Measurements from ENCODE around the gene CLCN3. TPM values are rescaled to one million over a fixed set of nuclear protein-coding genes. Genes with fewer than 3 reads are reported as not detected.

The CLCN3 gene
- total RNA-seq, 1 experiment from 2014 or later = 29.1 TPM

DNA sequence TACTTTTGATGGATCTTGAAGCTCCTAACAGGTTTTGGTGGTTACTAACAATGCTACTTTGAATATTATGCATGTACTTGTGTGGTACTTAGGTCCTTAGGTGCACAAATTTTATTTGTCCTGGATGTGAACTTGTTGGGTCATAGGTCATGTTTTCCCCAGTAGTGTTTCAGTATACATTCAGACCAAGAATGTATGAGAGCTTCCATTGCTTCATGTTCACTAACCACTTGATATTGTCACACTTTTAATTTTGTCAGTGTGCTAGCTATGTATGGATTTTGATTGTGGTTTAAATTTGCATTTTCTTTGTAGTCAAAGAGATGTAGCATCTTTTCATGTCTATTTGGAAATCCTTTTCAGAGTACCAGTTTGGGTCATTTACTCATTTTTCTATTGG is 32.2 kb downstream of the CLCN3 start:
- H3K4me1 Mint-ChIP-seq = peaks cover 4% of the 10 kb centered on the region
- DNase-seq (ENCODE audit: low spot score) = no peak
- peaks cover 8% of the 10 kb centered on the region; the same call in 1 of the 2 replicates for H3K36me3 Mint-ChIP-seq
- POLR2A ChIA-PET = no interaction called here
- no peak overlapping the region for H3K27ac Mint-ChIP-seq
- TF ChIP-seq, protein P1, sequence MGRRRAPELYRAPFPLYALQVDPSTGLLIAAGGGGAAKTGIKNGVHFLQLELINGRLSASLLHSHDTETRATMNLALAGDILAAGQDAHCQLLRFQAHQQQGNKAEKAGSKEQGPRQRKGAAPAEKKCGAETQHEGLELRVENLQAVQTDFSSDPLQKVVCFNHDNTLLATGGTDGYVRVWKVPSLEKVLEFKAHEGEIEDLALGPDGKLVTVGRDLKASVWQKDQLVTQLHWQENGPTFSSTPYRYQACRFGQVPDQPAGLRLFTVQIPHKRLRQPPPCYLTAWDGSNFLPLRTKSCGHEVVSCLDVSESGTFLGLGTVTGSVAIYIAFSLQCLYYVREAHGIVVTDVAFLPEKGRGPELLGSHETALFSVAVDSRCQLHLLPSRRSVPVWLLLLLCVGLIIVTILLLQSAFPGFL (CRISPR knock-in tag; IDR thresholded peaks at IDR 0.05; ENCODE audit: borderline replicate concordance) = no peak
- TF ChIP-seq SMAD3 (CRISPR knock-in tag; IDR thresholded peaks at IDR 0.05; ENCODE audit: borderline replicate concordance) = no peak
- no peak for TF ChIP-seq IRF2 (CRISPR knock-in tag; IDR thresholded peaks at IDR 0.05; ENCODE audit: borderline replicate concordance, low read depth)
- TF ChIP-seq FOXJ3 (CRISPR knock-in tag; IDR thresholded peaks at IDR 0.05; ENCODE audit: borderline replicate concordance) = no peak
- TF ChIP-seq, protein P2, sequence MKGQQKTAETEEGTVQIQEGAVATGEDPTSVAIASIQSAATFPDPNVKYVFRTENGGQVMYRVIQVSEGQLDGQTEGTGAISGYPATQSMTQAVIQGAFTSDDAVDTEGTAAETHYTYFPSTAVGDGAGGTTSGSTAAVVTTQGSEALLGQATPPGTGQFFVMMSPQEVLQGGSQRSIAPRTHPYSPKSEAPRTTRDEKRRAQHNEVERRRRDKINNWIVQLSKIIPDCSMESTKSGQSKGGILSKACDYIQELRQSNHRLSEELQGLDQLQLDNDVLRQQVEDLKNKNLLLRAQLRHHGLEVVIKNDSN (CRISPR knock-in tag; IDR thresholded peaks at IDR 0.05) = no peak
- no peak for TF ChIP-seq EMX1 (CRISPR knock-in tag; IDR thresholded peaks at IDR 0.05)
- TF ChIP-seq, protein P3, sequence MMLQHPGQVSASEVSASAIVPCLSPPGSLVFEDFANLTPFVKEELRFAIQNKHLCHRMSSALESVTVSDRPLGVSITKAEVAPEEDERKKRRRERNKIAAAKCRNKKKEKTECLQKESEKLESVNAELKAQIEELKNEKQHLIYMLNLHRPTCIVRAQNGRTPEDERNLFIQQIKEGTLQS (CRISPR knock-in tag; conservative IDR thresholded peaks at IDR 0.05) = no peak
- no peak for TF ChIP-seq ZNF416 (CRISPR knock-in tag; IDR thresholded peaks at IDR 0.05)
- no peak for TF ChIP-seq ZNF219 (CRISPR knock-in tag; IDR thresholded peaks at IDR 0.05; ENCODE audit: borderline replicate concordance)
- TF ChIP-seq, protein P4, sequence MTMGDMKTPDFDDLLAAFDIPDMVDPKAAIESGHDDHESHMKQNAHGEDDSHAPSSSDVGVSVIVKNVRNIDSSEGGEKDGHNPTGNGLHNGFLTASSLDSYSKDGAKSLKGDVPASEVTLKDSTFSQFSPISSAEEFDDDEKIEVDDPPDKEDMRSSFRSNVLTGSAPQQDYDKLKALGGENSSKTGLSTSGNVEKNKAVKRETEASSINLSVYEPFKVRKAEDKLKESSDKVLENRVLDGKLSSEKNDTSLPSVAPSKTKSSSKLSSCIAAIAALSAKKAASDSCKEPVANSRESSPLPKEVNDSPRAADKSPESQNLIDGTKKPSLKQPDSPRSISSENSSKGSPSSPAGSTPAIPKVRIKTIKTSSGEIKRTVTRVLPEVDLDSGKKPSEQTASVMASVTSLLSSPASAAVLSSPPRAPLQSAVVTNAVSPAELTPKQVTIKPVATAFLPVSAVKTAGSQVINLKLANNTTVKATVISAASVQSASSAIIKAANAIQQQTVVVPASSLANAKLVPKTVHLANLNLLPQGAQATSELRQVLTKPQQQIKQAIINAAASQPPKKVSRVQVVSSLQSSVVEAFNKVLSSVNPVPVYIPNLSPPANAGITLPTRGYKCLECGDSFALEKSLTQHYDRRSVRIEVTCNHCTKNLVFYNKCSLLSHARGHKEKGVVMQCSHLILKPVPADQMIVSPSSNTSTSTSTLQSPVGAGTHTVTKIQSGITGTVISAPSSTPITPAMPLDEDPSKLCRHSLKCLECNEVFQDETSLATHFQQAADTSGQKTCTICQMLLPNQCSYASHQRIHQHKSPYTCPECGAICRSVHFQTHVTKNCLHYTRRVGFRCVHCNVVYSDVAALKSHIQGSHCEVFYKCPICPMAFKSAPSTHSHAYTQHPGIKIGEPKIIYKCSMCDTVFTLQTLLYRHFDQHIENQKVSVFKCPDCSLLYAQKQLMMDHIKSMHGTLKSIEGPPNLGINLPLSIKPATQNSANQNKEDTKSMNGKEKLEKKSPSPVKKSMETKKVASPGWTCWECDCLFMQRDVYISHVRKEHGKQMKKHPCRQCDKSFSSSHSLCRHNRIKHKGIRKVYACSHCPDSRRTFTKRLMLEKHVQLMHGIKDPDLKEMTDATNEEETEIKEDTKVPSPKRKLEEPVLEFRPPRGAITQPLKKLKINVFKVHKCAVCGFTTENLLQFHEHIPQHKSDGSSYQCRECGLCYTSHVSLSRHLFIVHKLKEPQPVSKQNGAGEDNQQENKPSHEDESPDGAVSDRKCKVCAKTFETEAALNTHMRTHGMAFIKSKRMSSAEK (CRISPR knock-in tag; IDR thresholded peaks at IDR 0.05; ENCODE audit: borderline replicate concordance) = no peak
- TF ChIP-seq, protein P5, sequence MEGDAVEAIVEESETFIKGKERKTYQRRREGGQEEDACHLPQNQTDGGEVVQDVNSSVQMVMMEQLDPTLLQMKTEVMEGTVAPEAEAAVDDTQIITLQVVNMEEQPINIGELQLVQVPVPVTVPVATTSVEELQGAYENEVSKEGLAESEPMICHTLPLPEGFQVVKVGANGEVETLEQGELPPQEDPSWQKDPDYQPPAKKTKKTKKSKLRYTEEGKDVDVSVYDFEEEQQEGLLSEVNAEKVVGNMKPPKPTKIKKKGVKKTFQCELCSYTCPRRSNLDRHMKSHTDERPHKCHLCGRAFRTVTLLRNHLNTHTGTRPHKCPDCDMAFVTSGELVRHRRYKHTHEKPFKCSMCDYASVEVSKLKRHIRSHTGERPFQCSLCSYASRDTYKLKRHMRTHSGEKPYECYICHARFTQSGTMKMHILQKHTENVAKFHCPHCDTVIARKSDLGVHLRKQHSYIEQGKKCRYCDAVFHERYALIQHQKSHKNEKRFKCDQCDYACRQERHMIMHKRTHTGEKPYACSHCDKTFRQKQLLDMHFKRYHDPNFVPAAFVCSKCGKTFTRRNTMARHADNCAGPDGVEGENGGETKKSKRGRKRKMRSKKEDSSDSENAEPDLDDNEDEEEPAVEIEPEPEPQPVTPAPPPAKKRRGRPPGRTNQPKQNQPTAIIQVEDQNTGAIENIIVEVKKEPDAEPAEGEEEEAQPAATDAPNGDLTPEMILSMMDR (IDR thresholded peaks at IDR 0.05) = no peak
- TF ChIP-seq, protein P6, sequence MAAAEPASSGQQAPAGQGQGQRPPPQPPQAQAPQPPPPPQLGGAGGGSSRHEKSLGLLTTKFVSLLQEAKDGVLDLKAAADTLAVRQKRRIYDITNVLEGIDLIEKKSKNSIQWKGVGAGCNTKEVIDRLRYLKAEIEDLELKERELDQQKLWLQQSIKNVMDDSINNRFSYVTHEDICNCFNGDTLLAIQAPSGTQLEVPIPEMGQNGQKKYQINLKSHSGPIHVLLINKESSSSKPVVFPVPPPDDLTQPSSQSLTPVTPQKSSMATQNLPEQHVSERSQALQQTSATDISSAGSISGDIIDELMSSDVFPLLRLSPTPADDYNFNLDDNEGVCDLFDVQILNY (CRISPR knock-in tag; IDR thresholded peaks at IDR 0.05) = no peak
- no peak for TF ChIP-seq E2F1 (CRISPR knock-in tag; IDR thresholded peaks at IDR 0.05)
- no peak for TF ChIP-seq ERG (CRISPR knock-in tag; IDR thresholded peaks at IDR 0.05)
- TF ChIP-seq IRF1 (CRISPR knock-in tag; IDR thresholded peaks at IDR 0.05) = no peak
- peaks cover 5% of the 10 kb centered on the region for H3K9me3 Mint-ChIP-seq
- CTCF ChIA-PET = no interaction called here
- no peak for ATAC-seq
- no peaks in the 10 kb centered on the region for H3K27me3 Mint-ChIP-seq (ENCODE audit: low read depth)
- H3K4me3 Mint-ChIP-seq = no peak overlapping the region
